DOHH2 (cell line): ENCODE measurements around the gene LRRC32.

ENCODE experiments used
- EZH2phosphoT487 ChIP-seq: fragments of 200-600 bp; sonication (generic); IDR thresholded peaks from 2 replicates; pipeline ENCODE4 v1.6.1; 2017; ENCODE audit warnings: borderline replicate concordance, mild to moderate bottlenecking, antibody characterized with exemption, low read length, moderate library complexity, mixed read lengths
- TF ChIP-seq, protein P1 (sequence below): fragments of 200-600 bp; sonication (generic); IDR thresholded peaks from one replicate; pipeline ENCODE4 v1.5.1; 2014; ENCODE audit warnings: antibody characterized with exemption, mild to moderate bottlenecking, low read depth, low read length; ENCODE audit not compliant: poor library complexity, severe bottlenecking

DNA sequence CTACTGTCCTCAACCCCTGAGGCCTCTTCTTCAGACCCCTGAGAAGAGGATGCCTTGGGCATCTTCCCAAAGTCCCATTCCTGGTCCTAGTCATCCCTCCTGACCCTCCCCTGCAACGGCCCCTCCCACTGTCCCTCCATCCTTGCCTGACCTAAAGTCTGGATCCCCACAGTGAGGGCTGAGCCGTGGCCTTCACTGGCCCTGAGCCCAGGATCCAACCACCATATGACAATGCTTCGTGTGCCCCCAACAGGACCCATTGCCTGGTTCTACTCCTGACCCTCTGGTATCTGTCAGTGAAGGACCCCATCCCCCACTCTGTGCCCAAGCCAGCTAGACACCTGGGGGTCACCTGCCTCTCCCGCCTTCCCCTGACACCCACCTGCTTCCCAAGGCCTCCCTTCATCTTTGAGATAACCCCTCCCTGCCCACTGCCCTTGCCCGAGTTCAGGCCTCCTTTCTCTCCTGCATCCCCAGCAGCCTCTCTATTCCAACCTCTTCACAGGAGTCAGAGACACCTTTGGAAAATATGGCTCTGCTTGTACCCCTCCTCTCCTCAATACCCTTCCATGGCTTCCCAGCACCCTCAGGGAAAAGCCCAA, 48.0 kb downstream of the LRRC32 start:
- TF ChIP-seq, protein P1, sequence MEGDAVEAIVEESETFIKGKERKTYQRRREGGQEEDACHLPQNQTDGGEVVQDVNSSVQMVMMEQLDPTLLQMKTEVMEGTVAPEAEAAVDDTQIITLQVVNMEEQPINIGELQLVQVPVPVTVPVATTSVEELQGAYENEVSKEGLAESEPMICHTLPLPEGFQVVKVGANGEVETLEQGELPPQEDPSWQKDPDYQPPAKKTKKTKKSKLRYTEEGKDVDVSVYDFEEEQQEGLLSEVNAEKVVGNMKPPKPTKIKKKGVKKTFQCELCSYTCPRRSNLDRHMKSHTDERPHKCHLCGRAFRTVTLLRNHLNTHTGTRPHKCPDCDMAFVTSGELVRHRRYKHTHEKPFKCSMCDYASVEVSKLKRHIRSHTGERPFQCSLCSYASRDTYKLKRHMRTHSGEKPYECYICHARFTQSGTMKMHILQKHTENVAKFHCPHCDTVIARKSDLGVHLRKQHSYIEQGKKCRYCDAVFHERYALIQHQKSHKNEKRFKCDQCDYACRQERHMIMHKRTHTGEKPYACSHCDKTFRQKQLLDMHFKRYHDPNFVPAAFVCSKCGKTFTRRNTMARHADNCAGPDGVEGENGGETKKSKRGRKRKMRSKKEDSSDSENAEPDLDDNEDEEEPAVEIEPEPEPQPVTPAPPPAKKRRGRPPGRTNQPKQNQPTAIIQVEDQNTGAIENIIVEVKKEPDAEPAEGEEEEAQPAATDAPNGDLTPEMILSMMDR = no peak
- no peak for TF ChIP-seq EZH2phosphoT487
